GM12892 (cell line): ENCODE data around the gene LTC4S.

Source experiments
- DNase-seq: peaks from one replicate; pipeline ENCODE4 v3.0.0; 2011; ENCODE audit not compliant: insufficient read length
- FAIRE-seq: peaks from 2 replicates; lab custom pipeline; 2011; peaks lifted over from hg19 to GRCh38; lab: Jason Lieb, UNC
- POLR2A ChIP-seq: IDR thresholded peaks from 2 replicates; pipeline ENCODE4 v1.6.1; 2011; ENCODE audit warnings: low read depth, low read length, control low read depth
- POLR2AphosphoS5 ChIP-seq: IDR thresholded peaks from 2 replicates; pipeline ENCODE4 v1.6.1; 2011; ENCODE audit warnings: low read depth, low read length, control low read depth
- TAF1 ChIP-seq: IDR thresholded peaks from 2 replicates; pipeline ENCODE4 v1.6.1; 2011; ENCODE audit warnings: low read depth, mild to moderate bottlenecking, control low read depth, low read length, borderline replicate concordance

LTC4S gene

DNA sequence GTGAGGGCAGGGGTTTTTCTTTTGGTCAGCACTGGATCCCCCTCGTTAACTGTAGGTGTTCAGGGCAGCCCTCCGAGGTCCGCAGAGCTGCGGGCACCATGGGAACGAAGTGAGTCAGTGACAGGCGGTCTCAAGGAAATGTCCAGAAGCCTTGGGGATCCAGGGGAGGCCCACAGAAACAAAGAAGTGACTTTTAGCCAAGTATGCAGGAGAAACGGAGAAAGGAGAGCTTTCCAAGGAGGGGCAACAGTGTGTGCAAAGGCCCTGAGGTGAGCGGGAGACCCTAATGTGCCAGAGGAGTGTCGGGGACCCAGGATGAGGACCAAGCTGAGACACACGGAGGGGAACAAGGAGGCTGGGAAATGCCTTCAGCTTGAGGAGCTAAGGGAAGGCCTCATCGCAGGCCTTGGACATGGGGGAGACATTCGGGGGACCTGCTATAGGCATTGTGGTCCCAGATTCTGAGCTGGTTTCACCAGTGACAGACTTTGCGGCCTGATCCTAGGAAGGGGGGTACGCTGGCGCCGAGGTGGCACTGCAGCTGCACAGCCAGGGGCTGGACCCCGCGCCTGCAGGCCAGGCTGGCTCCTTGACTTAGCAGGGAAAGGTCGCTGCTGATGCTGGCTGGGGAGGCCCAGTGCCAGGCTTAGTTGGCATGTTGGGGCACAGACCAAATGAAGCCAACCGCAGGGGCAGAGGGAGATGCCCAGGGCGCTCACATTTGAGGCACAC, 3.3 kb downstream of the LTC4S start:
- FAIRE-seq (no peak), DNase-seq (no peak)
- no peak for TF ChIP-seq TAF1
- no peak for TF ChIP-seq POLR2A
- no peak for TF ChIP-seq POLR2AphosphoS5

DNA sequence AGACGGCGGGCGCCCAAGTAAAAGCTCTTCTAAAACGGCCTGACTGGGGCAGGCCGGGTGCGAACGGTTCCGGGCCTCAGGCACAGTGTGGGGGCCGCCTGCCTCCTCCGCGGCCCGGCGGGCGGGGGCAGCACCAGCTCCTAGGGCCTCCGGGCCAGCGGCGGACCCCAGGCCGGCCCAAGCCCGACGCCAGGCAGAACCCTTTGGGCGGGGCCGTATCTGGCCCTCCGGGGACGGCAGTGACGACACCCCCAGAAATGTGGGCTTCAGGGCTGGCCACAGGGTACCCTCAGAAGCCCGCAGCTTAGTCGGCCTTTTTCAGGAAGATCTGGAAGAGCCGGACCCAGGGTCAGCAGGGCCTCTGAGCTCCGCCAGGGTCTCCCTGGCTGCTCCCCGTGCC, 4.0 kb downstream of the LTC4S start:
- no peak for FAIRE-seq
- DNase-seq: no peak
- TF ChIP-seq POLR2AphosphoS5 (no peak), TAF1 (no peak), POLR2A (no peak)

DNA sequence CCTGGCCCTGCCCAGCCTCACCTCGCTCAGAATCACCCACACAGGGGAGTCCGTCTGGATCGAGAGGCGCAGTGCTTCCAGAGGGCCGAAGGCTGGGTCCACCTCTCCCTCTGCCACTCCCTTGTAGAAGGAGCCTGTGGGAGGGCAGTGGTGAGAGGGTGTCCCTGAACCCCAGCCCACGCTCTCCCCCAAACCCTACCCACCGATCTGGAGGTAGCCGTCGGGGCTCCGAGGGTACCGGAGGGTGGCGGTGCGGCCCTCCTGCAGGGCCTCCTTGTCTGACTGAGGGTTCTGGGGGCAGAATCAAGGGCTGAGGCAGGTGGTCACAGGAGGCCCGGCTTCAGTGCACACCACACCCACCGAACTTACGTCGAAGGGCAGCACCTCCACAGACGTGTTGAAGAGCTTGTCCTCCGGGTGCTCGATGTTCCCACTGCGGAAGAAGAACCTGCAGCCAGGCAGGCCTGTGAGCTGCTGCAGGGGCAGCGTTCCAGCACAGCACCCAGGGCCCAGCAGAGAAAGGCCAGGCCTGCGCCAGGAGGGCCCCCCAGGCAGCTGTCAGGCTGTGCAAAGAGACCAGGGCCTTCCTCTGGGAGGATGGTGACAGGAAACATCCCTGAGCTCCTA, 4.5 kb downstream of the LTC4S start:
- DNase-seq: no peak
- TF ChIP-seq POLR2AphosphoS5 (no peak), POLR2A (no peak), TAF1 (no peak)
- no peak for FAIRE-seq

DNA sequence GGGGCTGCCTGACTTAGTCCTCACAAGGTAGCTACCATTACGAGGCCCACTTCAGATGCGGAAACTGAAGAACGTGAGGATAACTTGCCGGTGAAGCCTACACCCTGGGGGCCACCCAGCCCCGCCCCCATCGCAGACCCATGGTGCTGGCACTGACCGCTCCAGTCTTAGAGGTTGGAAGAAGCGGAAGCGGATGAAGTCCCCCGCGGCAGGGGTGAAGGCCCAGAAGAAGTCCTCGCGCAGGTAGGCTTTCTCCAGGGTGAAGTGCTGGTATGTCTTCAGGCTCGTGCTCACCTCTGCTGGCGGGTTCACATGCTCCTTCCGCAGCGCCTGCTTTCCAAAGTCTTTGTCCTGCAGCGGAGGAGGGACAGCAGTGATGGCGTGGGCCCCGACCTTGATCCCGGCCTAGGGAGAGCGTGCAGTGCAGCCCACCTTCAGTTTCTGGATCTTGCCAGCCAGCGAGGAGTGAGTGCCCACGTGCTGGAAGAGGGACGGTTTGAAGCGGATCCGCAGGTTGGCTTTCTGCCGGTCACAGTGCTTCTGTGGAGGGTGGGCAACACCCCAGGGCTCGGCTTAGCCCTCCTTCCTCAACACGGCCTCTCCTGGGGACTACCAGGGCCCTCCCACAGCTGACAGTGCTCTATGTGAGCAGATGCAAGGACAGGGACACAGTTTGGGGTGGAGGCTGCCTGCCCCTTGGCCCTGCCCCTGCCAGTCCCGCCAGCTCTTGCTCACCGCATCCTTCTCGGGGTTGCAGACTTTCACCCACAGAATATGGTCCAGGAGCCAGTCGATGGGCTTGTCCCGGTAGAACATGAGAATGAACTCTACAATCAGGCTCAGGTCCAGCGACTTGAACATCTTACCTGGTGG, 5.2 kb downstream of the LTC4S start:
- no peak for DNase-seq
- TF ChIP-seq TAF1: no peak
- no peak for FAIRE-seq

DNA sequence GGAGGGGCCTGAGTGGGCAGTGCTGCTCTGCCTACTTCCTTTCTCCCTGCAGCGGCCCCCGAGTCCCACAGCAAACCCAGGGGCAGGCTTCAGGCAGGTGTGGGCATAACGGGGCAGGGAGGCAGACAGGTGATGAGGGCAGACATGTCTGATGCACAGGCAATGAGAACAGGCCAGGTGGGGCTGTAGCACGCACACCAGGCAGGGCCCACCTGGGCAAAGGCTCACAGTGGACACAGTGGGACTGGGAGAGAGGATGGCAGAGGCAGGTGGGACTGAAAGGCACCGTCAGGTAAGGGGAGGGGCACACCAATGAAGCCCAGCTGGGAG, 5.8 kb downstream of the LTC4S start:
- FAIRE-seq (no peak), DNase-seq (no peak)
- TF ChIP-seq POLR2A (no peak), TAF1 (no peak), POLR2AphosphoS5 (no peak)

DNA sequence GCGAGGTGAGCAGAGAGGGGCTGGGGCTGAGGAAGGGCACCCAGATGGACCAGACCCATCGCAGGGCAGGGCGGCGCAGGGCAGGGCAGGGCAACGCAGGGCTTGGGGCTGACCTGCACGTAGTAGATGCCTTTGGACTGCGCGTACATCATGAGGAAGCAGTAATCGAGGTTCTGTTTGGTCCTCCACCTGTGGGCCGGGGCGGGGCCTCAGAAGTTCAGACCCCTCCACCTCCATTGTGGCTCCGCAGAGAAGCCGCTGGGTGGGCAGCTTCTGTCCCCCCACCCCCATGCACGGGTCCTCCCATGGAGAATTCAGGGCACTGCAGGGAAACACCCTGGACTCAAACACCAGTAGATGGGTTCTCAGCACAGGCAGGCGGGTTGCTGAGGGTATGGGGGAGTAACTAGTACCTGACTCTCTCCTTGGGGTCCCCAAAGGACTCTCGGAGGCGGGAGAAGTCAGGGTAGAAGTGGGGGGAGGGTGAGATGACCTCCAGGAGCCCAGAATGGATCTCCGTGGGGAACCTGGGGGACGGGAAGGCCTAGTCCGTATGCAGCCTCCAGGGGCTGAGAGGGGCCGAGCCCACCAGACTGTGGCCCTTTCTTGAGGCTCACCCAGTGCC, 6.4 kb downstream of the LTC4S start:
- DNase-seq: no peak
- FAIRE-seq: no peak
- TF ChIP-seq POLR2AphosphoS5 (no peak), TAF1 (no peak), POLR2A (no peak)

DNA sequence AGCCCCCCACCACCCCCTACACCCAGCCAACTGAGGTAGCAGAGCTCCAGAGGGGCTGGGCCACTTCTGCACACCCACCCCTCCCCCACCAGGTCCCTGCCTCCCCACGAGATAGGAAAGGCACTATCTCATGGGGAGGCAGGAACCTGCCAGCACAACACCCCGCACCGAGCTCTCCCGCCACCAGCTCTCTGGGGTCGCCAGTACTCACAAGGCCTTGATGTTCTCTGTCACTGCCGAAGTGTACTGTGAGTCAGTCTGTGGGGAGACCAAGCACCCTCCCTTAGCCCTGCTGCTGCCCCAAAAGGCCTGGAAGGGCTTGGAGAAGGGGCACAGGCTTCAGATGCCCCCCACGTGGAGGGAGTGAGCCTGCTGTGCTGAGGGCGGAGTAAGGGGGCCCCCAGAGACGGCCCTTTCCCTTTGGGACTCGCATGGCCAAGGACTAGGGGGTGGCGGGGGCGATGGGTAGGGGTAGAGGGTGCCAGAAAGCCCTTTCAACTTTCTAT, 7.0 kb downstream of the LTC4S start:
- no peak for FAIRE-seq
- no peak for TF ChIP-seq TAF1
- no peak for TF ChIP-seq POLR2AphosphoS5
- no peak for TF ChIP-seq POLR2A
- DNase-seq: no peak

DNA sequence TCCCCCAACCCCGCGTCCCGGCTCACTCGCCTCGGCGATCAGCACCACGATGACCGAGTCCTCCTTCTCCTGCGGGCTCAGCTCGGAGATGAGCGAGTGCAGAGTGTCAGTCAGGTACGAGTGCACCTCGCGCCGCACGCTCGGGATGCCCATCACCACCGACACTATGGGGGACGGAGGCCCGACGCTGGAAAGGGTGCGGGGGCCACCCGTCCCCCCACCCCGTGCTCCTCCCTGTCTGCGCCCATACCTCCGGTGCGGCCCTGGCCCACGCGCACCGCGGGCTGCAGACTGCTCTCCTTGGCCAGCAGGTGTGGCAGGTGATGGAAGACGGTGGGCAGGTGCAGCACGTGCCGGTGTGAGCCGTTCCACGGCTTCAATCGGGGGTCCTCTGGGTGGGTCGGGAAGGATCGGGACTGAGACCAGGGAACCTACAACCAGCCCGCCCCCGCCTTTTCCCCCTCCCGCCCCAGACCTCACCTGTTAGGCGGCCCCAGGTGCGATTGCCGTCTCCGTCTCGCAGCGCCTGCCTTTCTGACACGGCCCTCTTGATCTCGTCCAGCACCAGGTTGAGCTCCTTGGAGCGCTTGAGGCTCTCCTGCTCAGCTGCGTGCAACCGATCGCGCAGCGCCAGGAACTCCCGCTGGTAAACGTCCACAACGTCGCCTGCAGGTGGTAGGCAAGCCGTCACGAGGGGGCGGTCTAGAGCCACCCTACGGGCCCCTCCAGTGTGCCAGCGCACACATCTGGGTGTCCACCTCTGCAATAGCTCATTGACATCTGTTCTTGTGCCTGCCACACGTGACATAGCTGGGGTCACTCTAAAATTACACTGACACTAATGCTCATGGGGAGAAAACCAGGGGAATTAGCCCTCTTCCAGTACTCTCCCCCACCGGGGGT, 7.8 kb downstream of the LTC4S start:
- peak; percentile 70 for FAIRE-seq
- peak; percentile 82 for DNase-seq

DNA sequence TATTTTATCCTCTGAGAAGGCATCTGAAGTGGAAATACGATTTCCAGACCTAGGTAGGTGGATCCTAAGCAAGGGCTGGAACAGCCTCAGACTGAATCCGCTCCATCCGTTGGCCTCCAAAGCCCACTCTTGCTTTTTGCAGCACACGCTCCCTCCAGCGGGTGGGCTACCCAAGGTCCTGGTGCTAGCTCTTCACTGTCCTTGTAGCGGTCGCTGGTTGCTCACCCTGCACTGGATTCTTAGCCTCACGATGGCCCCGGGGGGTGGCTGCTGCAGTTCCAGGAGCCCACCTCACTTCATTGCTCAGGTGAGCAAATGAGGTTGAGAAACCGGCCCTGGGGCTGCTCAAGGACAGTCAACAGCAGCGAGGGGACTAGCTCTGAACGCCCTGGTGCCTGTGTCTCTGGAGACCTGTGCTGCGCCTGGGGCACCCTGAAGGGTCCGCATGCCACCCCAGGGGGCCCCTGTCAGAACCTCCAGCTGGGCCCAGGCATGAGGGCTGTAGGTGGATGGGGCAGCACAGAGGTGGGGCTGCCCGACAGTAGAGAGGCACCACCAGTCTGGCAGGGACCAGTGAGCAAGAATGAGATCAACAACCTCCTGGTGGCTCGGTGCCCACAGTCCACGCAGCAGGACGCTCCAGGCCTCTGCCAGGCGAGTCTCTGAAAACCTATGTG, 8.6 kb downstream of the LTC4S start:
- DNase-seq: no peak
- no peak for FAIRE-seq
- TF ChIP-seq POLR2A: no peak
- TF ChIP-seq TAF1: no peak
- no peak for TF ChIP-seq POLR2AphosphoS5

More for the DNA sequence above, 7.8 kb downstream of the LTC4S start:
- no peak for TF ChIP-seq POLR2AphosphoS5

DNA sequence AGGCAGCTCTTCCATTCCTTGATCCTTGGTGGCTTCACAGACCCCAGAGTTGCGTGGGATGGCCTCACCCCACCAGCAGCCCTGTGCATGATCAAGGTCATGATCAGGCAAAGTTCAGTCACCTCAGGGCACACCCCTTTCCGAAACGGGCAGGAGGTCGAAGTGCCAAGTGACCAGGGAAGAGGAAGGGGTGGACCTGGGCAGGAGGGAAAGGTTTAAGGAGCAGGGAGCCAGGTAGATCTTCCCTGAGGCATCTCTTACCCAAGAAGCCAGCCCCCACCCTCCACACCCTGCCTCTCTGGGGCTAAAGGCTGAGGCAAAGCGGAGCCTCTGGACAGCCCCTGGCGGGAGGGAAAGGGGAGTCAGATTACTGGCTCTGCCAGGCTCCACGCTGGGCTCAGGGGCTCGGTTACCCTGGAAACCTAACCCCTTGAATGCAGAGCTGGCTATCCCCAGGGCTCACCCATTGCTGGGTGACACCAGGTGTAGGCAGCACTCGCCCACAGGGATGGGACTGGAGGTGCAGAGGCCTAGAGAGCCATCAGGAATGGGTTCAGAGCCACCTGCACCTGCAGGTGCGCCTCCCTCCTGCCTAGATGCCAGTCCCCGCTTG, 9.3 kb downstream of the LTC4S start:
- no peak for DNase-seq
- no peak for FAIRE-seq
- TF ChIP-seq POLR2A (no peak), POLR2AphosphoS5 (no peak), TAF1 (no peak)
